GM06990 (cell line): ENCODE measurements around the gene TNS1.

ENCODE experiments used
- DNase-seq: peaks from one replicate; pipeline ENCODE4 v3.0.0-alpha.2; 2011; ENCODE audit not compliant: insufficient read length; ENCODE audit errors: extremely low read depth
- H3K27me3 ChIP-seq: replicated peaks from 2 replicates; pipeline ENCODE4 v1.6.0; 2011; ENCODE audit warnings: low read length; ENCODE audit not compliant: control insufficient read depth, insufficient read depth
- H3K36me3 ChIP-seq: 2 replicates; pipeline ENCODE4 v1.5.1; 2011; ENCODE audit warnings: low read length; ENCODE audit not compliant: control insufficient read depth, insufficient read depth
- H3K4me3 ChIP-seq: replicated peaks from 2 replicates; pipeline ENCODE4 v1.5.1; 2011; ENCODE audit warnings: low read depth, mild to moderate bottlenecking, control low read depth, low read length
- TF ChIP-seq, protein P1 (sequence below): IDR thresholded peaks from 2 replicates; pipeline ENCODE4 v1.5.1; 2011; ENCODE audit warnings: low read length, control low read depth, mild to moderate bottlenecking, inconsistent platforms; ENCODE audit not compliant: insufficient read depth, poor library complexity, severe bottlenecking

The TNS1 gene

DNA sequence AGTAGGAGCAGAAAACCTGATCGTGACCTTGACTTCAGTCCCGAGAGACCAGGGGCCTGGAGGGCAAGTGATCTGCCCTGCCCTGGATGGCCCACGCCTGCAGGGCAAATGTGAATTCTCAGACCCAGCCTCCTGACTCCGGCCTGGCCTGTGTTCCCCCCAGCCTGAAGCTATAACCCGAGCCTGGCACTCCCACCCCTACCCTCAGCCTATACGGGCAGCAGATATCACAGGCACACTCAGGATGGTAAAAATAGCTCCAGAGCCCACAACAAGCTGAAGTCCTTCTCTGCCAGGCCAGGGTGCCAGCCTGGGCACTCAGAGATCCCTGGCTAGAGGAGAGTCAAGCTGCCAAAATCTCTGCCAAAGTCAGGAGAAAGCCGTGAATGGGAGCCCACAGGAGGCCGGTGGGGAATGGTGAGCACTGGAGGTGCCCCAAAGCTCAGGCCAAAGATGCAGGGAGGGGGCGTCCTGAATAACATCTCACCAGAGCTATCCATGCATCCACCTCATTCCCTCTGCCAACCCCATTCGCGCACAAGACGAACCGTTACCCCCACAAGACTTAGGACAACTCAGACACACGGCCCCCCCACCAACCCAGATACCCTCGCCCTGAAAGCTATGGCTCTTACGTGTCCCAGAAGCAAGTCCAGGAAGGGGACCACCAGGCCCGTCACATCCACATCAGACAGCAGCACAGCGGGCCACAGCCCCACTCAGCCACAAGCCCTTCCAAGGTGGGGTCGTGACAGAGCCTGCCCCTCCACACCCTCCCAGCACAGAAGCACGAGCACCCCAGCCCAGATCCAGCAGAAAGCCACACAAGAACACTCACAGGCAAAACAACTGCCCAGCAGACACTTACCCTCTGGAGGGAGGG is 144.9 kb downstream of the TNS1 start:
- Histone ChIP-seq H3K36me3 (no peaks in the 10 kb centered on the region), H3K27me3 (peaks cover 2% of the 10 kb centered on the region), H3K4me3 (no peak overlapping the region)
- no peak for DNase-seq
- TF ChIP-seq, protein P1, sequence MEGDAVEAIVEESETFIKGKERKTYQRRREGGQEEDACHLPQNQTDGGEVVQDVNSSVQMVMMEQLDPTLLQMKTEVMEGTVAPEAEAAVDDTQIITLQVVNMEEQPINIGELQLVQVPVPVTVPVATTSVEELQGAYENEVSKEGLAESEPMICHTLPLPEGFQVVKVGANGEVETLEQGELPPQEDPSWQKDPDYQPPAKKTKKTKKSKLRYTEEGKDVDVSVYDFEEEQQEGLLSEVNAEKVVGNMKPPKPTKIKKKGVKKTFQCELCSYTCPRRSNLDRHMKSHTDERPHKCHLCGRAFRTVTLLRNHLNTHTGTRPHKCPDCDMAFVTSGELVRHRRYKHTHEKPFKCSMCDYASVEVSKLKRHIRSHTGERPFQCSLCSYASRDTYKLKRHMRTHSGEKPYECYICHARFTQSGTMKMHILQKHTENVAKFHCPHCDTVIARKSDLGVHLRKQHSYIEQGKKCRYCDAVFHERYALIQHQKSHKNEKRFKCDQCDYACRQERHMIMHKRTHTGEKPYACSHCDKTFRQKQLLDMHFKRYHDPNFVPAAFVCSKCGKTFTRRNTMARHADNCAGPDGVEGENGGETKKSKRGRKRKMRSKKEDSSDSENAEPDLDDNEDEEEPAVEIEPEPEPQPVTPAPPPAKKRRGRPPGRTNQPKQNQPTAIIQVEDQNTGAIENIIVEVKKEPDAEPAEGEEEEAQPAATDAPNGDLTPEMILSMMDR, result no peak

DNA sequence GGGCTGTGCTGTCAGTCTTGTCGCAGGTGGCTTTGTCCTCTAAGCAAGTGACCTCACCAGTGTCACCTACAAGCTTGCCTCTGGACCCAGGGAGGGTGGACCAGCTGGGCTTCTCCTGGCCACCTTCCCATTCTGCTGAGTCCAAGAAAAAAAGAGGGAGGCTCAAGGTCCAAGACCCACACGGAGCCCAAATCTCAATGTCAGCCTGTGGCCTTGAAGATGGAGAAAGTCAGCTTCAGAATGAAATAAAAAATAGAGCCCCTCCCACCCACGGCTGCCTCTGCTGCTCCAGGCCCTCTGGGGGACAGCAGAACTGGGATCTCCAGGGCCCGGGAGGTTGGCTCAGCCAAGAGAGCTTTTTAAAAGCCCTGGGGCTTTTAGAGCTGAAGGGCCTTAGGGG is 145.9 kb downstream of the TNS1 start:
- TF ChIP-seq, protein P1, result no peak
- H3K27me3 ChIP-seq, result peaks cover 2% of the 10 kb centered on the region
- DNase-seq, result no peak
- H3K4me3 ChIP-seq, result no peak overlapping the region
- H3K36me3 ChIP-seq, result no peaks in the 10 kb centered on the region

DNA sequence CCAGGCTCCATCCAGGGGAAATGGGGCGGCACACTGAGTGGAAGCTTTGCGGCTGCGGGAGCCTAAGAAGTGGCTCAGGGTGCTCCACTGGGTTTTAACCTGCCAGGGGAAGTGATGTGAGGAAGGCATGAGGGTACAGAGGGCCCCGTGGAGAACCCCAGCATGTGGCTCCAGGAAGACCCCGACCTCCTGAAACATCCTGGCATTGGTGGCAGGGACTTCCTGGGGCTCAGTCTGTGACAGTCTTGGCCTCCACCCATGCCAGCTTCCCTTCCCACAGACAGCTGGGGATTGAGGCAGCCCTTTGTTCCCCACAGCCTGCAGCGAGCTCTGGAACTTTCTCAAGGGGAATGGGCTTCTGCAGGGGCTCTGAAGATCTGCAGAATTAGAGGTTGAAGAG is 146.6 kb downstream of the TNS1 start:
- no peak for DNase-seq
- TF ChIP-seq, protein P1, result no peak
- Histone ChIP-seq H3K4me3 (no peak overlapping the region), H3K36me3 (no peaks in the 10 kb centered on the region), H3K27me3 (peaks cover 2% of the 10 kb centered on the region)

DNA sequence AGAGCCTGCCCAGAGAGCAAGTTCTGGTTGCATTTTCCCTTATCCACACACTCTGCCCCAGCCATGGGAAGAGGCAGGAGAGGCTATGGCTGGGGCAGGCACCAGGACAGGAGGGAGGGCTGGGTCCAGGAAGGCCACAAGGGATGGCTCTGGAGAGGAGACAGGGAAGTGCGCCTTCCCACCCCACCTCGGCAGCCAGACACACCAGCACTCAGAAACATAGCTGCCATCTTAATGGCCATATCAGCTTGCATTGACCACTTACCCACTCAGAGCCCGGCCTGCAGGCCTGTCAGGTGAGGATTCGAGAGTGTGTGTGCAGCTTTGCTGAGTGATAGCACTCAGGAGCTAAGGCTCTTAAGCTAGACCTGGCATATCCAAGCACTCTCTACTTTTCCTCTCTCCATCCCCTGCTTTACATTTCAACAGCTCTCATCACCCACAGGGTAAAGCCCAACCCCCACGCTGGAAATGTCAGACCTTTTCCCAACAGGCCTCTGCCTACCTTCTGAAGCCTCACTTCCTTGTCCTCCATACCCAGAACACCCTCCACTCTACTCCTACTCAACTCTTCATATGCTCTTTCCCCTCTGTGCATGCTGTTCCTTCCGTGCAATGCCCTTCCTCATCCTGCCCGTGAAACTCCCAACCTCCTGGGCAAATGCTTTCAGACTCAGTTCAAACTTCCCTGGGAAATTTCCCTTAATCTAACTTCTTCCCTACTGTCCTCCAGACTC is 147.9 kb downstream of the TNS1 start:
- TF ChIP-seq, protein P1, result no peak
- DNase-seq, result no peak
- Histone ChIP-seq H3K27me3 (peaks cover under 1% of the 10 kb centered on the region), H3K4me3 (no peak overlapping the region), H3K36me3 (no peaks in the 10 kb centered on the region)

DNA sequence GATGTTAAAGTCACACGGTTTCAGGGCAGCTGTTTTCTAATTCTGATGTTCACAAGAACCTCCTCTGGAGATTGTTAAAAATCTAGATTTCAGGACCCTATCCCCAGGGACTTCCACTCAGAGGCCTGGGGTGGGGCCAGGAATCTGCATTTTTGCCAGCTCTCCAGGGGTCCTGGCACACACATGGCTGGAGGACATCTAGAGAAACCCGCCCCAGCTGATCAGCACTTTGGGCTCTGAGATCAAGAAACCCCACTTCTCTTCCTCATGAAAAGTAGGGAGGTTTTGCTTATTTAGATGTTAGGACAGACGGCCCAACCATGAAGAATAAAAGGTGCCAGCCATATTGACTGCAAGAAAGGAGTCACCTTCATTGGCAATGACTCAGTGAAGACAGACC is 148.8 kb downstream of the TNS1 start:
- no peak for DNase-seq
- TF ChIP-seq, protein P1, result no peak
- no peaks in the 10 kb centered on the region for H3K36me3 ChIP-seq
- no peaks in the 10 kb centered on the region; the same call in 1 of the 2 replicates for H3K27me3 ChIP-seq
- no peak overlapping the region for H3K4me3 ChIP-seq
